GM19239 (cell line): ENCODE results near the gene FOXQ1.
"Not testable (repeated sequence)": the region's sequence is repeated elsewhere in the genome, so short reads cannot be mapped to it uniquely, and the experiment has no call there.

Experiments
- DNase-seq: peaks from one replicate; pipeline ENCODE4 v3.0.0; 2011; ENCODE audit warnings: low spot score; ENCODE audit not compliant: insufficient read length
- FAIRE-seq: peaks from 2 replicates; lab custom pipeline; 2011; peaks lifted over from hg19 to GRCh38; lab: Jason Lieb, UNC

The FOXQ1 gene

GRCh38 chr6:1318036-1318435, 6.1 kb downstream of the FOXQ1 start:
- no peak for FAIRE-seq
- DNase-seq, result no peak

- not testable (repeated sequence) for DNase-seq, FAIRE-seq
Observed at GRCh38 chr6:1318584-1318983, 6.7 kb downstream of the FOXQ1 start.

GRCh38 chr6:1321738-1322137, 9.8 kb downstream of the FOXQ1 start:
- FAIRE-seq (no peak), DNase-seq (no peak)

GRCh38 chr6:1322156-1322555, 10.3 kb downstream of the FOXQ1 start:
- no peak for FAIRE-seq
- no peak for DNase-seq

GRCh38 chr6:1322696-1323219, 10.9 kb downstream of the FOXQ1 start:
- FAIRE-seq (no peak), DNase-seq (no peak)

GRCh38 chr6:1324936-1325335, 13.0 kb downstream of the FOXQ1 start:
- FAIRE-seq (no peak), DNase-seq (no peak)

GRCh38 chr6:1325461-1326309, 13.8 kb downstream of the FOXQ1 start:
- FAIRE-seq (no peak), DNase-seq (no peak)

GRCh38 chr6:1326535-1327121, 14.7 kb downstream of the FOXQ1 start:
- FAIRE-seq, result no peak
- no peak for DNase-seq

GRCh38 chr6:1327630-1328029, 15.7 kb downstream of the FOXQ1 start:
- FAIRE-seq (no peak), DNase-seq (no peak)

- DNase-seq (no peak), FAIRE-seq (no peak)
Observed at GRCh38 chr6:1328129-1328800, 16.4 kb downstream of the FOXQ1 start.

GRCh38 chr6:1329708-1330107, 17.8 kb downstream of the FOXQ1 start:
- DNase-seq (no peak), FAIRE-seq (no peak)

- FAIRE-seq, result no peak
- no peak for DNase-seq
Observed at GRCh38 chr6:1334684-1335083, 22.8 kb downstream of the FOXQ1 start.

GRCh38 chr6:1335367-1336037, 23.6 kb downstream of the FOXQ1 start:
- DNase-seq (no peak), FAIRE-seq (no peak)

GRCh38 chr6:1336246-1336843, 24.4 kb downstream of the FOXQ1 start:
- no peak for DNase-seq
- no peak for FAIRE-seq

- FAIRE-seq, result no peak
Observed at GRCh38 chr6:1337791-1338190, 25.9 kb downstream of the FOXQ1 start.

GRCh38 chr6:1346101-1346500, 34.2 kb downstream of the FOXQ1 start:
- FAIRE-seq (no peak), DNase-seq (no peak)

More at GRCh38 chr6:1337791-1338190, 25.9 kb downstream of the FOXQ1 start:
- DNase-seq, result no peak

GRCh38 chr6:1346558-1347091, 34.7 kb downstream of the FOXQ1 start:
- DNase-seq (no peak), FAIRE-seq (no peak)

- FAIRE-seq, result no peak
- DNase-seq, result no peak
Observed at GRCh38 chr6:1347161-1347560, 35.3 kb downstream of the FOXQ1 start.

GRCh38 chr6:1348675-1349074, 36.8 kb downstream of the FOXQ1 start:
- FAIRE-seq (no peak), DNase-seq (no peak)

- FAIRE-seq (no peak), DNase-seq (no peak)
Observed at GRCh38 chr6:1349655-1350054, 37.8 kb downstream of the FOXQ1 start.
